GM19035 (cell line): ENCODE data around the gene XAB2.
"Not testable (repeated sequence)": the region's sequence is repeated elsewhere in the genome, so short reads cannot be mapped to it uniquely, and the experiment has no call there.

ENCODE experiments used
- ATAC-seq: cut with Tn5 transposase; IDR thresholded peaks from one replicate; pipeline ENCODE4 v1.9.1; 2021; ENCODE audit not compliant: unreplicated experiment

Gene XAB2

GRCh38 chr19:7582446-7582845, 46.9 kb downstream of the XAB2 start:
- ATAC-seq = no peak

DNA sequence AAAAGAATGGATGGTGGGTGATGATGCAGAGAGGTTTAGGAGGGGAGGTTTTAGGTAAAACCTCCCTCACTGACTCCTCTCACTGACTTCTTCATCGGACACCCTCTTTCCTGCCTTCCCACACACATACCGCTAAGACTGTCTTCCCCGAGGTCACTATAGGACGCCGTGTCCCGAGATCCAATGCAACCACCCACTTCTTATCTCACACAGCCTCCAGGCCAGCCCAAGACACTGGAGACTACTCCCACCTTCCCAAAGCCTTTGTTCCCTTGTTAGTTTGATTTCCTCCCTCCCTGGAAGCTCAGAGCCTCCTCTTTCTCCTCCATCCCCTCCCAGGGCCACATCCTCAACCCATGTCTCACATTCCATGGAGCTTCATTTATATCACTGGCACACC, 50.2 kb downstream of the XAB2 start:
- no peak for ATAC-seq

GRCh38 chr19:7578127-7578526, 51.2 kb downstream of the XAB2 start:
- no peak for ATAC-seq

- not testable (repeated sequence) for ATAC-seq
Observed at GRCh38 chr19:7577422-7577821, 51.9 kb downstream of the XAB2 start.

DNA sequence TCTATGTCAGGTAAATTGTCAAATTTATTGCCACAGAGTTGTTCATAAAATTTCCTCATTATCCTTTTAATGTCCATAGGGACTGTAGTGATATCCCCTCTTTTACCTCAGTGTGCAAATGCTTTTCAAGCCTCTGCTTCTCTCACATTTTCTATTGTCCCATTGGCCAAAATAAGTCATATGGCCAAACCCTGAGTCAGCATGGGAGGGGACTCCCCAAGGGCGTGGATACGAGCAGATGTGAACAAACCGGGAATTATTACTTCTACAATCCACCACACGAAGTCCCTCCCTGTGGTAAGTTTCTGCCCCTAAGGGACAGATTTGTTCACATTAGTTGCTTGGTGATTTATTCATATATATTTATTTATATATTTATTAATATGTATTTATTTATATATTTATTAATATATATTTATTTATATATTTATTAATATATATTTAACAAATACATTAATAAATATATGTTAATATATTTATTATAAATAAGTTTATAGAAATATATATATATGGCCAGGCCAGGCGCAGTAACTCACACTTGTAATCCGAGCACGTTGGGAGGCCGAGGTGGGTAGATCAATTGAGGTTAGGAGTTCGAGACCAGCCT, 53.8 kb downstream of the XAB2 start:
- ATAC-seq = no peak

DNA sequence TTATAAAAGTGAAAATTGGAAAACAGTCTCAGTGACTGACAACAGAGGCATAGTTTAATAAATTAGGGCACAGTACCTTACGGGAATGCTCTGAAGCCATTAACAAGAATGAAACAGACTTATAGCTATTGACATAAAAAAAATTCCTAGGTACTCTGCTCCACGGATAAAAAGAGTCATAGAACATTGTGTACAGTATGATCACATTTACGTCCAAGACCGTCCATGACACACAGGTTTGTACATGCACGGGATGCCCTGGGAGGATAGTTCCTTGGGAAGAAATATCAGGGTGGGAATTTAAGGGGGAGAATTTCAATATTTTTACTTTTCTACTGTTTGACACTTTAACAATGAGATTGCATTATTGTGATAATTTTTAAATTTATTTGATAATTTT, 58.6 kb downstream of the XAB2 start:
- ATAC-seq = no peak
